ENCODE data around the gene C12orf60.

Gene C12orf60

GRCh38 chr12:14868916-14869506, 65.5 kb downstream of the C12orf60 start:
- H3K4me3 Mint-ChIP-seq = no peak overlapping the region
- H3K36me3 Mint-ChIP-seq = peaks cover 6% of the 10 kb centered on the region
- H3K4me1 Mint-ChIP-seq (ENCODE audit: low read depth) = peaks cover 2% of the 10 kb centered on the region
- no peaks in the 10 kb centered on the region for H3K27me3 Mint-ChIP-seq
- H3K9me3 Mint-ChIP-seq (ENCODE audit: low read depth) = no peaks in the 10 kb centered on the region
- no peak overlapping the region for H3K27ac Mint-ChIP-seq

GRCh38 chr12:14871247-14871646, 67.8 kb downstream of the C12orf60 start:
- peaks cover 2% of the 10 kb centered on the region for H3K4me1 Mint-ChIP-seq (ENCODE audit: low read depth)
- no peak overlapping the region for H3K4me3 Mint-ChIP-seq
- H3K36me3 Mint-ChIP-seq = peaks cover 4% of the 10 kb centered on the region
- H3K27ac Mint-ChIP-seq = no peak overlapping the region
- H3K9me3 Mint-ChIP-seq (ENCODE audit: low read depth) = no peaks in the 10 kb centered on the region
- no peaks in the 10 kb centered on the region for H3K27me3 Mint-ChIP-seq

- Mint-ChIP-seq H3K4me3 (no peak overlapping the region), H3K4me1 (ENCODE audit: low read depth) (peaks cover 2% of the 10 kb centered on the region), H3K27ac (no peak overlapping the region), H3K9me3 (ENCODE audit: low read depth) (no peaks in the 10 kb centered on the region), H3K27me3 (no peaks in the 10 kb centered on the region), H3K36me3 (peaks cover 5% of the 10 kb centered on the region)
Observed at GRCh38 chr12:14871886-14872285, 68.4 kb downstream of the C12orf60 start.

GRCh38 chr12:14873440-14874185, 70.1 kb downstream of the C12orf60 start:
- peaks cover 7% of the 10 kb centered on the region for H3K36me3 Mint-ChIP-seq
- H3K4me3 Mint-ChIP-seq = no peak overlapping the region
- no peaks in the 10 kb centered on the region for H3K27me3 Mint-ChIP-seq
- peaks cover 2% of the 10 kb centered on the region for H3K4me1 Mint-ChIP-seq (ENCODE audit: low read depth)
- H3K9me3 Mint-ChIP-seq (ENCODE audit: low read depth) = no peaks in the 10 kb centered on the region
- H3K27ac Mint-ChIP-seq = no peak overlapping the region

Data from activated naive CD8-positive, alpha-beta T cell (primary cell).